ENCODE data around the gene LMO1.

LMO1 gene

GRCh38 chr11:8287703-8288102 is 24.0 kb upstream of the LMO1 start:
- Histone ChIP-seq H3K9me3 (ENCODE audit: insufficient read depth, low read depth, low read length) (no peaks in the 10 kb centered on the region), H3K4me3 (ENCODE audit: low read length) (no peak overlapping the region), H3K4me1 (ENCODE audit: insufficient read depth, low read length) (peaks cover 13% of the 10 kb centered on the region), H3K27ac (ENCODE audit: low read depth, low read length) (no peak overlapping the region), H3K36me3 (ENCODE audit: insufficient read depth, low read length) (no peaks in the 10 kb centered on the region), H3K9ac (ENCODE audit: low read depth, low read length) (no peak overlapping the region), H3K27me3 (ENCODE audit: insufficient read depth, low read length) (peaks cover 2% of the 10 kb centered on the region; the same call in 1 of the 2 replicates)

DNA sequence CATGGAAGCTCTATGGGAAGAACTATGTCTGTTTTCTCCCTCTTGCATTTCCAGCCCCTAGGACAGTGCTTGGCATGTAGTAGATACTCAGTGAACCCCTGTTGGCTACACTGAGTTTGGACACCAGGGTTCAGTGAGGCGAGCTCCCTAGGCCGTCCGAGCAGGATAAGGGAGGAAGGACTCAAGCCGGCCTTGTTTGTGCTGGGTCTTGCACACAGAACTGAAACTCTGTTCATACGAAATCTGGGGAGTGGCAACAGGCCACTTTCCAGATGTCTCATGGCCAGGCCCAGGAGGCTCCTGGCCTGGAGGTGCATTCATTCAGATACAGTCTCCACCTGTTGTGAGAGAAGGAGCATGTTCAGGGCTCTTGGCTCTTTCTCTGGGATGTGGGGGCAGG is 23.6 kb upstream of the LMO1 start:
- Histone ChIP-seq H3K27me3 (ENCODE audit: insufficient read depth, low read length) (peaks cover 6% of the 10 kb centered on the region; the same call in 1 of the 2 replicates), H3K27ac (ENCODE audit: low read depth, low read length) (no peak overlapping the region), H3K4me3 (ENCODE audit: low read length) (no peak overlapping the region), H3K9ac (ENCODE audit: low read depth, low read length) (no peak overlapping the region), H3K9me3 (ENCODE audit: insufficient read depth, low read depth, low read length) (no peaks in the 10 kb centered on the region), H3K36me3 (ENCODE audit: insufficient read depth, low read length) (no peaks in the 10 kb centered on the region), H3K4me1 (ENCODE audit: insufficient read depth, low read length) (peaks cover 16% of the 10 kb centered on the region)
- 97% methylated on average over 5 of the region's 5 CpGs for WGBS

DNA sequence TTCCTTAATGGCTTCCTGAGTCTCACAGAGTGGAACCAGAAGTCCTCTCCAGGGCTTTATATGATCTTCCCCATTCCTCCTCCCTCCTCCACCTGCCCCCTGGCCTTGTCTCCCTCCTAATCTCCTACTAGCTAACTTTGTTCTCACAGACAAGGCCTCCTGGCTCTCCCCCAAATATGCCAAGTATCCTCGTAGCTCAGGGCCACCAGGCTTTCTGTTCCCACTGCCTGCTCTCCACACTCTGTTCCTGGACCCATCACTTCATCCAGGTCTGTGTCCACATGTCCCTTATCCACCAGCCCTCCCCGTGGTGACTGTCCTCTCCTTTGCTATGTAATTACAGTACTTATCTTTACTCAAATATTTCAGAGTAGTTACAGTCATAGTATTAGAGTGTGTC is 23.2 kb upstream of the LMO1 start:
- peaks cover 10% of the 10 kb centered on the region; the same call in 1 of the 2 replicates for H3K27me3 ChIP-seq (ENCODE audit: insufficient read depth, low read length)
- no peak overlapping the region for H3K4me3 ChIP-seq (ENCODE audit: low read length)
- no peak overlapping the region for H3K9ac ChIP-seq (ENCODE audit: low read depth, low read length)
- H3K4me1 ChIP-seq (ENCODE audit: insufficient read depth, low read length) = peaks cover 17% of the 10 kb centered on the region
- H3K9me3 ChIP-seq (ENCODE audit: insufficient read depth, low read depth, low read length) = no peaks in the 10 kb centered on the region
- no peak overlapping the region for H3K27ac ChIP-seq (ENCODE audit: low read depth, low read length)
- 89% methylated on average over 2 of the region's 2 CpGs for whole genome bisulfite sequencing
- H3K36me3 ChIP-seq (ENCODE audit: insufficient read depth, low read length) = no peaks in the 10 kb centered on the region

- Histone ChIP-seq H3K36me3 (ENCODE audit: insufficient read depth, low read length) (no peaks in the 10 kb centered on the region), H3K4me3 (ENCODE audit: low read length) (no peak overlapping the region), H3K9me3 (ENCODE audit: insufficient read depth, low read depth, low read length) (no peaks in the 10 kb centered on the region), H3K27me3 (ENCODE audit: insufficient read depth, low read length) (peaks cover 17% of the 10 kb centered on the region; the same call in 1 of the 2 replicates), H3K4me1 (ENCODE audit: insufficient read depth, low read length) (peaks cover 17% of the 10 kb centered on the region), H3K9ac (ENCODE audit: low read depth, low read length) (no peak overlapping the region), H3K27ac (ENCODE audit: low read depth, low read length) (no peak overlapping the region)
- 91% methylated on average over 4 of the region's 4 CpGs for WGBS
Observed at GRCh38 chr11:8285796-8286195, 22.1 kb upstream of the LMO1 start.

DNA sequence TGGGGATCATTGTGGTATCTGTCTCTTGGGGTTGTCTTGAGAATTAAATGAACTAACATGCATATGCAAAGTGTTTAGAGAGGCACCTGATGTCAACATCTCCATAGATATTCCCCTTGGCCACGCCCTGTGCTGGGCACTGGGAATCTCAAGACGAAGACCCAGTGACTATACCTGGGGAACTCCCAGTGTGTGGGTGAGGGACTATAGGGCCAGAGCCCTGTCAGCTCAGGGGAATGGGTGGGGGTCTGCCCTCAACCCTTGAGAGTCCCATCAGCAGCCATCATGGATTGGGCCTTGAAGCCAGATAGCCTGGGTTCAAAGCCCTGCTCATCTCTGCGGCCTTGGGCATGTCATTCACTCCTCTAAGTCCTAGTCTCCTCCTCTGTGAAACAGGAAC is 21.6 kb upstream of the LMO1 start:
- Histone ChIP-seq H3K4me3 (ENCODE audit: low read length) (no peak overlapping the region), H3K9me3 (ENCODE audit: insufficient read depth, low read depth, low read length) (no peaks in the 10 kb centered on the region), H3K9ac (ENCODE audit: low read depth, low read length) (no peak overlapping the region), H3K4me1 (ENCODE audit: insufficient read depth, low read length) (peaks cover 17% of the 10 kb centered on the region), H3K27ac (ENCODE audit: low read depth, low read length) (no peak overlapping the region), H3K36me3 (ENCODE audit: insufficient read depth, low read length) (no peaks in the 10 kb centered on the region), H3K27me3 (ENCODE audit: insufficient read depth, low read length) (peaks cover 17% of the 10 kb centered on the region; the same call in 1 of the 2 replicates)
- WGBS = 96% methylated on average over 3 of the region's 3 CpGs

DNA sequence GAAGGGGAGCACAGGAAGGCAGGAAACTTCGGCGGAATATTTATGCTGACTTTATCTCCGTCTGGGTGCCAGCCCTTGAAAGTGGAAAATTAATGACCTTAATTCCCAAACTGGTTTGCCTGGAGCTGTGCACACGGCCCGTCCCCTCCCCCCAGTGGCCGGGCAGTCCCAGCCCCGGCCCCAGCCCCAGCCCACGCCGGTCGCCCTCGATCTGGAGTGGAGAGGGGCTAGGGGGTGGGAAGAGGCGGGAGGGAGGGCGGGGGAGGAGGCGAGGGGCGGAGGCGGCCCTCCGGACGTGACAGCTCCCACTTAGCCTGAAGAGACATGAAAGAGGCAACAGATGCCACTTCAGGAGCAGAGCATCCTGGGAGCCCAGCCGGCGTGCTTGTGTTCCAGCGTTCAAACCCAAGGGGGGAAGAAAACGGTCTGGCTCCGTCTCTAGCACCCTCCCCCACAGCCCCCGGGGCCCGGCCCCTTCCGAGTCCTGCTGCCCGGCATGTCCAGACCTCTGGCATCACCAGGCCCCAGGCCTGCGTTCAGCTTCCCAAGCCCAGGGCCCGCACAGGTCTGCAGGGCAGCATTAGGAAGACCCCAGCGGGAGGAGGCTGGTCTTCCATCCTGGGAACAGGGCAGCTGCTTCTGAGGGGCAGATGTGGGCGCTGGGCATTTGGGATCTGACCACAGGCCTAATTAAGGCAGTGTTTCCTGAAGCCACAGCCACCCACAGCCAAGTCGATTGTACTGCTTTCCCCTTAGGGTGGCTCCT is 20.0 kb upstream of the LMO1 start:
- Histone ChIP-seq H3K27ac (ENCODE audit: low read depth, low read length) (0 out of 2 replicates have a peak overlapping the region, but pooled peaks have one; percentile 22), H3K9me3 (ENCODE audit: insufficient read depth, low read depth, low read length) (no peaks in the 10 kb centered on the region), H3K4me3 (ENCODE audit: low read length) (peak overlapping the region; percentile 53), H3K9ac (ENCODE audit: low read depth, low read length) (0 out of 2 replicates have a peak overlapping the region, but pooled peaks have one; percentile 10), H3K36me3 (ENCODE audit: insufficient read depth, low read length) (no peaks in the 10 kb centered on the region), H3K27me3 (ENCODE audit: insufficient read depth, low read length) (peaks cover 17% of the 10 kb centered on the region; the same call in 1 of the 2 replicates), H3K4me1 (ENCODE audit: insufficient read depth, low read length) (peaks cover 9% of the 10 kb centered on the region)
- 11% methylated on average over 32 of the region's 32 CpGs for WGBS

GRCh38 chr11:8283100-8283464 is 19.4 kb upstream of the LMO1 start:
- Histone ChIP-seq H3K27ac (ENCODE audit: low read depth, low read length) (no peak overlapping the region), H3K9ac (ENCODE audit: low read depth, low read length) (0 out of 2 replicates have a peak overlapping the region, but pooled peaks have one; percentile 10), H3K36me3 (ENCODE audit: insufficient read depth, low read length) (no peaks in the 10 kb centered on the region), H3K4me3 (ENCODE audit: low read length) (peak overlapping the region; percentile 53), H3K9me3 (ENCODE audit: insufficient read depth, low read depth, low read length) (no peaks in the 10 kb centered on the region), H3K27me3 (ENCODE audit: insufficient read depth, low read length) (peaks cover 17% of the 10 kb centered on the region; the same call in 1 of the 2 replicates), H3K4me1 (ENCODE audit: insufficient read depth, low read length) (peaks cover 9% of the 10 kb centered on the region)
- WGBS = 4% methylated on average over 8 of the region's 8 CpGs

- no peak overlapping the region for H3K27ac ChIP-seq (ENCODE audit: low read depth, low read length)
- peak overlapping the region; percentile 53 for H3K4me3 ChIP-seq (ENCODE audit: low read length)
- peaks cover 17% of the 10 kb centered on the region; the same call in 1 of the 2 replicates for H3K27me3 ChIP-seq (ENCODE audit: insufficient read depth, low read length)
- 2% methylated on average over 10 of the region's 10 CpGs for WGBS
- H3K9me3 ChIP-seq (ENCODE audit: insufficient read depth, low read depth, low read length) = no peaks in the 10 kb centered on the region
- peaks cover 9% of the 10 kb centered on the region for H3K4me1 ChIP-seq (ENCODE audit: insufficient read depth, low read length)
- no peaks in the 10 kb centered on the region for H3K36me3 ChIP-seq (ENCODE audit: insufficient read depth, low read length)
- H3K9ac ChIP-seq (ENCODE audit: low read depth, low read length) = no peak overlapping the region
Observed at GRCh38 chr11:8282631-8283030, 19.0 kb upstream of the LMO1 start.

DNA sequence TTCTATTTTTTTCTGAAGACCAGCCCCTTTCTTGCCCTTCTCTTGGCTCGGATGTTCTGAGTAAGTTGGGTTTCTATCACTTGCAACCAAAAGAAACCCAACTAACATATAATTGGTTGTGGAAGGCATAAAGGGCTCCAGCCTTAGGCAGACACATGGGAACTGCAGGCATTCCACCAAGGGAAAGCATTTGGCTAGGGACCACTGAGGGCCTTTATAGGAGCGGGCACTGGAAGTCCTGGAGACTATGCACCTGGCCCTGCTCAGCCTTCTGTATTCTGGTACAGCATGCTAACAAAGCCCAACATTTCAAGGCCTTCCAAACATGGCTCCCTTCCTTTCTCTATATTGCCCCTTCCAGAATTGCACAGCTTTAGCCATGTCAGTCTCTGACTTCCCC is 17.6 kb upstream of the LMO1 start:
- Histone ChIP-seq H3K27me3 (ENCODE audit: insufficient read depth, low read length) (peaks cover 17% of the 10 kb centered on the region; the same call in 1 of the 2 replicates), H3K9ac (ENCODE audit: low read depth, low read length) (no peak overlapping the region), H3K9me3 (ENCODE audit: insufficient read depth, low read depth, low read length) (no peaks in the 10 kb centered on the region), H3K27ac (ENCODE audit: low read depth, low read length) (no peak overlapping the region), H3K4me3 (ENCODE audit: low read length) (no peak overlapping the region), H3K36me3 (ENCODE audit: insufficient read depth, low read length) (no peaks in the 10 kb centered on the region), H3K4me1 (ENCODE audit: insufficient read depth, low read length) (peaks cover 9% of the 10 kb centered on the region)
- WGBS = 95% methylated on average over 1 of the region's 2 CpGs

GRCh38 chr11:8277691-8278090 is 14.0 kb upstream of the LMO1 start:
- WGBS = 93% methylated on average over 7 of the region's 7 CpGs

DNA sequence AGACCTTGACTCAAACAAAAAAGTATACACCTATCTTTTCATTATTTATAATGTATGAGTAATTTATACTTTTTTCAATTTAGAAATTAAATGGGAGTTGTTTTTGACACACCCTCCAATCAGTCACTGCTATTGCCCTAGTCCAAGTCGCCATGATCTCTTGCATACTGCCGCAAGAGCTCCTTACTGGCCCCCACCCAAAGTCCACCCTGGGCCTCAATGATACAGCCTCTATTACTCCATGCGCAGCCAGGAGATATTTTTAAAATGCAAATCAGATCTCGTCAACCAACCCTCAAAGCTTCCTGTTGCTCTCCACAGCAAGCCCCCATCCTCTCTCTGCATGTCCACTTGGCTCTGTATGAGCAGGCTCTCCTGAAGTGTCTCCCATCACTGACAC is 12.8 kb upstream of the LMO1 start:
- Histone ChIP-seq H3K9ac (ENCODE audit: low read depth, low read length) (no peak overlapping the region), H3K27ac (ENCODE audit: low read depth, low read length) (no peak overlapping the region), H3K27me3 (ENCODE audit: insufficient read depth, low read length) (peaks cover 9% of the 10 kb centered on the region; the same call in 1 of the 2 replicates), H3K4me1 (ENCODE audit: insufficient read depth, low read length) (no peaks in the 10 kb centered on the region), H3K9me3 (ENCODE audit: insufficient read depth, low read depth, low read length) (no peaks in the 10 kb centered on the region), H3K4me3 (ENCODE audit: low read length) (no peak overlapping the region), H3K36me3 (ENCODE audit: insufficient read depth, low read length) (no peaks in the 10 kb centered on the region)
- 90% methylated on average over 4 of the region's 4 CpGs for WGBS

More at GRCh38 chr11:8277691-8278090, 14.0 kb upstream of the LMO1 start:
- Histone ChIP-seq H3K9ac (ENCODE audit: low read depth, low read length) (no peak overlapping the region), H3K4me3 (ENCODE audit: low read length) (no peak overlapping the region), H3K4me1 (ENCODE audit: insufficient read depth, low read length) (peaks cover 4% of the 10 kb centered on the region; the same call in 1 of the 2 replicates), H3K27ac (ENCODE audit: low read depth, low read length) (no peak overlapping the region), H3K36me3 (ENCODE audit: insufficient read depth, low read length) (no peaks in the 10 kb centered on the region), H3K27me3 (ENCODE audit: insufficient read depth, low read length) (peaks cover 15% of the 10 kb centered on the region; the same call in 1 of the 2 replicates), H3K9me3 (ENCODE audit: insufficient read depth, low read depth, low read length) (no peaks in the 10 kb centered on the region)
